ENCODE results near the gene FAM83D.
"Not testable (repeated sequence)": the region's sequence is repeated elsewhere in the genome, so short reads cannot be mapped to it uniquely, and the experiment has no call there.

FAM83D gene

GRCh38 chr20:38970302-38970701, 44.1 kb downstream of the FAM83D start:
- no peak for DNase-seq

- DNase-seq: no peak
These were observed 46.9 kb downstream of the FAM83D start for GRCh38 chr20:38973107-38973506.

DNA sequence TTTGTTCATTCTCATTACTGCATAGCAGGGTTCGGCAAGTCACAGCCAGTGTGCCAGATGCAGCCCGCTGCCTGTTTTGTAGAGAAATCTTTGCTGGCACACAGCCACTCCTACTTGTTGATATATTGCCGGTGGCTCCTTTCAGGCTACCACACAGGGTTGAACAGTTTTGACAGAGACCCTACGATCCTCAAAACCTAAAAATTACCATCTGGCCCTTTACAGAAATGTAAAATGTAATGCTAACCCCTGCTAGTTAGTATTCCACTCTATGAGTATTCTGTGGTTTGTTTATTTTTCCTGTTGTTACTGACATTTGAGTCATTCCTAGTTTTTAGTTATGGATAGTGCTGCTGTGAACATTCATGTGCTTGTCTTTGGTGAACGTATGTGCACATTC, 47.4 kb downstream of the FAM83D start:
- no peak for DNase-seq

- no peak for DNase-seq
These were observed 49.4 kb downstream of the FAM83D start for GRCh38 chr20:38975539-38976120.

- no peak for DNase-seq
These were observed 53.2 kb downstream of the FAM83D start for GRCh38 chr20:38979434-38979833.

- no peak for DNase-seq
These were observed 53.6 kb downstream of the FAM83D start for GRCh38 chr20:38979842-38980241.

- no peak for DNase-seq
These were observed 56.1 kb downstream of the FAM83D start for GRCh38 chr20:38982291-38982690.

GRCh38 chr20:38985060-38985459, 58.8 kb downstream of the FAM83D start:
- DNase-seq: no peak

- DNase-seq: no peak
These were observed 59.5 kb downstream of the FAM83D start for GRCh38 chr20:38985603-38986170.

- no peak for DNase-seq
These were observed 60.4 kb downstream of the FAM83D start for GRCh38 chr20:38986663-38987062.

DNA sequence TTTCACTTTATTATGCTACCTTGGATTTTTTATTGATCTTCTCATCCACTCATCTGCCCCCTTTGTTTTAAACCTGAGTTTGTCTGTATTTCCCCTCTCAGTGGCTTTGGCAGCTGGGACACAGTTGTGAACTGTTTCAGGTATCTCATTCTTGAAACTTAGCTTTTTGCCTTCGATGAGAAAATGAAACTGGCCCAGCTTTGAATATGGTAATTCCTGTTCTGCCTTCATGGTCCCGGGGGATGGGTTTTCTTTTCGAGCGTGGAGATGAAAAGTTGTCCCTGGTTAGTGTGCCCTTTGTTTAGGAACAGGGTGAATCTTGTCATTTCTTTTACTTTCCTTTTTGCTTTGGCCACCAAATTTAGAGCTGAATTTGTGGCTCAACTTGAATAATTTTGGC, 61.6 kb downstream of the FAM83D start:
- no peak for DNase-seq

DNA sequence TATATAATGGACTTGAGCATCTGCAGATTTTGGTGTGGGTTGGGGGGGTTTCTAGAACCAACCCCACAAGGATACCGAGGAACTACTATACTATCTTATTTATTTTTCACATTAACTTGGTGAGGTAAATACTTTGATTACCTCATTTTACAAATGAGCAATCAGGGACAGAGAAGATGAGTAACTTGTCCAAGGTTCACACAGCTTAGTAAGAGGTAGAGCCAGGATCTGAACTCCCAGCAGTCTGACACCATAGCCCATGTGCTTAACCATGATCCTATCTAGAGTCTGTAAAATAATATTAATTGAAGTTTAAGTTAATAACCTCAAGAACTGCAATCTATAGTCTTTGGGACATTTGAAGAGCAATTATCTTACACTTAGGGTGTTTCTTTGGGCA, 64.5 kb downstream of the FAM83D start:
- DNase-seq: no peak

- DNase-seq: no peak
These were observed 65.8 kb downstream of the FAM83D start for GRCh38 chr20:38991814-38992704.

GRCh38 chr20:38995536-38996044, 69.4 kb downstream of the FAM83D start:
- no peak for DNase-seq

GRCh38 chr20:38996866-38997265, 70.6 kb downstream of the FAM83D start:
- not testable (repeated sequence) for DNase-seq

GRCh38 chr20:38997622-38998021, 71.4 kb downstream of the FAM83D start:
- no peak for DNase-seq

- no peak for DNase-seq
These were observed 73.0 kb downstream of the FAM83D start for GRCh38 chr20:38999217-38999616.

DNA sequence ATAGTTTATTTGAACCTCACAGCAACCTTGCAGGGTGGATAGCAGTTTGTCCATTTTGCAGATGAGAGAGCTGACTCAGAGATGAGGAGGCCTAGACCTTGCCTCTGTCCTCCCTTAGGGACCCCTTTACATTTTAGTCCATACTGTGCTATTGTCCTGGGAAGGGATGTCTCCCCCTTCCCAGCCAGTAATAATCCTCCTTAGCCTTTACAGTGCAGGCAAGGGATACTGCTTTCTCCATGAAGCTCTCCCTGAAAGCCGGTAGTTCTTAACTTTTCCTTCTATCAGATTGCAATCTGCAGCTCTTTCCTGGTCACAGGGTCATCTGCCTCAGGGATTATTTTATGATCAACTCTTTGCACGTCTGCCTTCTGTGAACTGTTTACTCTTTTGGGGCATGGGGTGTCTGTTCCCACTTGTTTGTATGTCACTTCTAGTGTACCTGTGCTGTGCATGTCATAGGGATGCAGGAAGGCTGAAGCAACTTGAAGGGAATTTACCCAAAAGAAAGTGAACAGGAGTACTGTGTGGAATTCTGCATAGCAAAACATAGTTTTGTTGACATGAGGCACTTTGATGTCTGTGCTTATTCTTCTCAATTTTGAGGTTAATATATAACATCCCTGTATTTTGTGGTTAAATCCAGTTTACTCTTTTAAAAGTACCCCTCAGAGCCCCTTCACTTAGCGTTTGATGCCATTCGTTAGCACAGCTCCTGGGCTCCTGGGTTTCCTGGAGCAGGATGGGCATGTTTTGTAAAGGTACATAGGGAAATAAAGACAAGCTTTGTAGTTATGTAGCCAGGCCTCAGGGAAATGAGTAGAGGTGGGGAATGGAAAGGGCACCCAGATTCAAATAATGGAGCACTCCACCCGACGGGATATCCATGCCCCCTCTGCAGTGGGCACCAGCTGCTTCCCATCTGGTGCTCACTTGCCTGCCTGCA, 74.0 kb downstream of the FAM83D start:
- no peak for DNase-seq

All from NCI-H2227 treated with DMSO at 0.1 percent for 48 hours (cell line).